WI38 (cell line): ENCODE measurements around the gene SLC7A10.

Source experiments
- H3K4me3 ChIP-seq: 2 replicates; pipeline ENCODE4 v1.5.1; 2011; ENCODE audit warnings: low read depth, mild to moderate bottlenecking, control low read depth, low read length
- CTCF ChIP-seq: IDR thresholded peaks from 2 replicates; pipeline ENCODE4 v1.5.1; 2012; ENCODE audit warnings: low read depth, mild to moderate bottlenecking, control low read depth, low read length

Gene SLC7A10

GRCh38 chr19:33235996-33236350 lies 10.3 kb upstream of the SLC7A10 start:
- no peak for TF ChIP-seq CTCF
- H3K4me3 ChIP-seq: no peak overlapping the region

GRCh38 chr19:33235269-33235995 lies 9.8 kb upstream of the SLC7A10 start:
- no peak overlapping the region for H3K4me3 ChIP-seq
- TF ChIP-seq CTCF: peak; percentile 91

- H3K4me3 ChIP-seq: no peak overlapping the region
- TF ChIP-seq CTCF: no peak
Observed at GRCh38 chr19:33234736-33235135, 9.1 kb upstream of the SLC7A10 start.

GRCh38 chr19:33234092-33234491 lies 8.4 kb upstream of the SLC7A10 start:
- no peak overlapping the region for H3K4me3 ChIP-seq
- TF ChIP-seq CTCF: no peak

GRCh38 chr19:33233056-33233873 lies 7.6 kb upstream of the SLC7A10 start:
- no peak overlapping the region for H3K4me3 ChIP-seq
- no peak for TF ChIP-seq CTCF

GRCh38 chr19:33232656-33233055 lies 7.0 kb upstream of the SLC7A10 start:
- H3K4me3 ChIP-seq: no peak overlapping the region
- no peak for TF ChIP-seq CTCF

GRCh38 chr19:33231511-33231910 lies 5.9 kb upstream of the SLC7A10 start:
- TF ChIP-seq CTCF: no peak
- H3K4me3 ChIP-seq: no peak overlapping the region
